HEK293 (cell line): ENCODE results near the gene SHD.
A peak's percentile ranks its signal among the peaks of the same experiment; 100 is the strongest.

ENCODE experiments used
- CTCF ChIA-PET: fragments of 350-600 bp; formaldehyde crosslinking; extraction: SDS; loops from one replicate; lab custom pipeline; 2021; ENCODE audit warnings: antibody characterized with exemption; lab: Yijun Ruan, JAX
- POLR2A ChIA-PET: fragments of 300-600 bp; formaldehyde crosslinking; extraction: SDS; loops from one replicate; lab custom pipeline; 2020; ENCODE audit warnings: antibody characterized with exemption, inconsistent platforms; lab: Yijun Ruan, JAX
- H3K27ac ChIP-seq: fragments of 200-500 bp; sonication (Bioruptor generic); 2 replicates; pipeline ENCODE4 v1.5.1; 2014; ENCODE audit warnings: low read depth, low read length, control low read depth, inconsistent platforms; ENCODE audit errors: extremely low read depth
- H3K36me3 ChIP-seq, 2 experiments: fragments of 200-500 bp in 1 of 2; sonication (Bioruptor generic) in 1 of 2; 1 replicate in 1 of 2; 2 replicates in 1 of 2; pipeline ENCODE4 v1.5.1; 2014 to 2017; ENCODE audit warnings: inconsistent platforms in 2 of 2, low read length in 2 of 2; ENCODE audit not compliant: control insufficient read depth in 2 of 2, insufficient read depth in 1 of 2
- H3K4me1 ChIP-seq: fragments of 200-500 bp; sonication (Bioruptor generic); 2 replicates; pipeline ENCODE4 v1.5.1; 2014; ENCODE audit warnings: mild to moderate bottlenecking, low read length, inconsistent platforms; ENCODE audit not compliant: control insufficient read depth, insufficient read depth
- H3K4me3 ChIP-seq: 2 replicates; pipeline ENCODE4 v1.5.1; 2011; ENCODE audit warnings: low read depth, mild to moderate bottlenecking, control low read depth, low read length, moderate library complexity
- H3K9me3 ChIP-seq: fragments of 200-500 bp; sonication (Bioruptor generic); 2 replicates; pipeline ENCODE4 v1.5.1; 2014; ENCODE audit warnings: low read depth, low read length, inconsistent platforms; ENCODE audit not compliant: control insufficient read depth, insufficient read depth
- CTCF ChIP-seq: fragments of 450-650 bp; formaldehyde crosslinking; IDR thresholded peaks from 2 replicates; pipeline ENCODE4 v1.5.1; 2016; ENCODE audit warnings: missing biosample characterization, missing genetic modification characterization
- EGR2 ChIP-seq: fragments of 450-650 bp; formaldehyde crosslinking; IDR thresholded peaks from 2 replicates; pipeline ENCODE4 v1.5.1; 2016; ENCODE audit warnings: low read depth, missing biosample characterization, missing genetic modification characterization
- KLF1 ChIP-seq: fragments of 450-650 bp; formaldehyde crosslinking; IDR thresholded peaks from 2 replicates; pipeline ENCODE4 v1.5.1; 2016; ENCODE audit warnings: missing biosample characterization, missing genetic modification characterization
- KLF8 ChIP-seq: fragments of 450-650 bp; formaldehyde crosslinking; IDR thresholded peaks from 2 replicates; pipeline ENCODE4 v1.5.1; 2016; ENCODE audit warnings: missing biosample characterization, missing genetic modification characterization
- PRDM6 ChIP-seq: fragments of 450-650 bp; formaldehyde crosslinking; IDR thresholded peaks from 2 replicates; pipeline ENCODE4 v1.5.1; 2017; ENCODE audit warnings: missing biosample characterization, missing genetic modification characterization
- RBAK ChIP-seq: fragments of 450-650 bp; formaldehyde crosslinking; IDR thresholded peaks from 2 replicates; pipeline ENCODE4 v1.5.1; 2016; ENCODE audit warnings: missing biosample characterization, missing genetic modification characterization
- REPIN1 ChIP-seq: fragments of 450-650 bp; formaldehyde crosslinking; IDR thresholded peaks from 2 replicates; pipeline ENCODE4 v1.5.1; 2017; ENCODE audit warnings: missing biosample characterization, missing genetic modification characterization, low read depth
- SALL2 ChIP-seq: fragments of 450-650 bp; formaldehyde crosslinking; IDR thresholded peaks from 2 replicates; pipeline ENCODE4 v1.5.0; 2017; ENCODE audit warnings: missing biosample characterization, mild to moderate bottlenecking, missing genetic modification characterization, borderline replicate concordance
- SCRT2 ChIP-seq: fragments of 450-650 bp; formaldehyde crosslinking; IDR thresholded peaks from 2 replicates; pipeline ENCODE4 v1.5.1; 2016; ENCODE audit warnings: missing biosample characterization, missing genetic modification characterization
- YY2 ChIP-seq: fragments of 450-650 bp; formaldehyde crosslinking; IDR thresholded peaks from 2 replicates; pipeline ENCODE4 v1.5.1; 2016; ENCODE audit warnings: missing biosample characterization, missing genetic modification characterization
- ZBTB1 ChIP-seq: fragments of 450-650 bp; formaldehyde crosslinking; IDR thresholded peaks from 2 replicates; pipeline ENCODE4 v1.5.1; 2016; ENCODE audit warnings: missing biosample characterization, missing genetic modification characterization
- ZBTB21 ChIP-seq: fragments of 450-650 bp; formaldehyde crosslinking; IDR thresholded peaks from 2 replicates; pipeline ENCODE4 v1.5.1; 2017; ENCODE audit warnings: missing biosample characterization, missing genetic modification characterization
- ZBTB7A ChIP-seq: fragments of 450-650 bp; formaldehyde crosslinking; IDR thresholded peaks from 2 replicates; pipeline ENCODE4 v1.5.1; 2016; ENCODE audit warnings: low read depth, missing biosample characterization, missing genetic modification characterization
- ZFHX2 ChIP-seq: fragments of 450-650 bp; formaldehyde crosslinking; conservative IDR thresholded peaks from 2 replicates; pipeline ENCODE4 v1.5.1; 2016; ENCODE audit warnings: missing biosample characterization, missing genetic modification characterization
- ZFP41 ChIP-seq: fragments of 450-650 bp; formaldehyde crosslinking; IDR thresholded peaks from 2 replicates; pipeline ENCODE4 v1.5.1; 2016; ENCODE audit warnings: missing biosample characterization, missing genetic modification characterization, borderline replicate concordance
- ZNF121 ChIP-seq: fragments of 450-650 bp; formaldehyde crosslinking; IDR thresholded peaks from 2 replicates; pipeline ENCODE4 v1.5.1; 2016; ENCODE audit warnings: missing biosample characterization, missing genetic modification characterization
- ZNF133 ChIP-seq: fragments of 450-650 bp; formaldehyde crosslinking; IDR thresholded peaks from 2 replicates; pipeline ENCODE4 v1.5.1; 2016; ENCODE audit warnings: missing biosample characterization, missing genetic modification characterization
- ZNF157 ChIP-seq: fragments of 450-650 bp; formaldehyde crosslinking; IDR thresholded peaks from 2 replicates; pipeline ENCODE4 v1.5.1; 2016; ENCODE audit warnings: missing biosample characterization, missing genetic modification characterization
- ZNF169 ChIP-seq: fragments of 450-650 bp; formaldehyde crosslinking; IDR thresholded peaks from 2 replicates; pipeline ENCODE4 v1.5.1; 2016; ENCODE audit warnings: missing biosample characterization, missing genetic modification characterization
- ZNF175 ChIP-seq: fragments of 450-650 bp; formaldehyde crosslinking; IDR thresholded peaks from 2 replicates; pipeline ENCODE4 v1.5.1; 2016; ENCODE audit warnings: missing biosample characterization, missing genetic modification characterization
- ZNF248 ChIP-seq: fragments of 450-650 bp; formaldehyde crosslinking; IDR thresholded peaks from 2 replicates; pipeline ENCODE4 v1.5.1; 2017; ENCODE audit warnings: missing biosample characterization, missing genetic modification characterization
- ZNF311 ChIP-seq: fragments of 450-650 bp; formaldehyde crosslinking; IDR thresholded peaks from 2 replicates; pipeline ENCODE4 v1.5.1; 2017; ENCODE audit warnings: missing biosample characterization, missing genetic modification characterization, borderline replicate concordance
- ZNF366 ChIP-seq: fragments of 450-650 bp; formaldehyde crosslinking; conservative IDR thresholded peaks from 2 replicates; pipeline ENCODE4 v1.5.1; 2016; ENCODE audit warnings: missing biosample characterization, missing genetic modification characterization
- ZNF423 ChIP-seq: fragments of 450-650 bp; formaldehyde crosslinking; IDR thresholded peaks from 2 replicates; pipeline ENCODE4 v1.5.1; 2016; ENCODE audit warnings: missing biosample characterization, missing genetic modification characterization
- ZNF488 ChIP-seq: fragments of 450-650 bp; formaldehyde crosslinking; IDR thresholded peaks from 2 replicates; pipeline ENCODE4 v1.5.1; 2016; ENCODE audit warnings: missing biosample characterization, missing genetic modification characterization
- ZNF521 ChIP-seq: fragments of 450-650 bp; formaldehyde crosslinking; IDR thresholded peaks from 2 replicates; pipeline ENCODE4 v1.5.1; 2017; ENCODE audit warnings: missing biosample characterization, mild to moderate bottlenecking, missing genetic modification characterization
- ZNF530 ChIP-seq: fragments of 450-650 bp; formaldehyde crosslinking; IDR thresholded peaks from 2 replicates; pipeline ENCODE4 v1.5.1; 2016; ENCODE audit warnings: low read depth, missing biosample characterization, missing genetic modification characterization
- ZNF549 ChIP-seq: fragments of 450-650 bp; IDR thresholded peaks from 2 replicates; pipeline ENCODE4 v1.5.1; 2018; ENCODE audit warnings: missing biosample characterization, missing genetic modification characterization, mild to moderate bottlenecking, inconsistent platforms, moderate library complexity
- ZNF585B ChIP-seq: fragments of 450-650 bp; formaldehyde crosslinking; IDR thresholded peaks from 2 replicates; pipeline ENCODE4 v1.5.1; 2016; ENCODE audit warnings: missing biosample characterization, missing genetic modification characterization
- ZNF596 ChIP-seq: fragments of 450-650 bp; IDR thresholded peaks from 2 replicates; pipeline ENCODE4 v1.5.0; 2018; ENCODE audit warnings: missing biosample characterization, mild to moderate bottlenecking, missing genetic modification characterization, moderate library complexity
- ZNF660 ChIP-seq: fragments of 450-650 bp; IDR thresholded peaks from 2 replicates; pipeline ENCODE4 v1.5.1; 2018; ENCODE audit warnings: missing biosample characterization, mild to moderate bottlenecking, missing genetic modification characterization
- ZNF701 ChIP-seq: fragments of 450-650 bp; formaldehyde crosslinking; IDR thresholded peaks from 2 replicates; pipeline ENCODE4 v1.5.1; 2016; ENCODE audit warnings: missing biosample characterization, missing genetic modification characterization
- ZNF707 ChIP-seq: fragments of 450-650 bp; formaldehyde crosslinking; IDR thresholded peaks from 2 replicates; pipeline ENCODE4 v1.5.1; 2016; ENCODE audit warnings: missing biosample characterization, missing genetic modification characterization
- ZNF785 ChIP-seq: fragments of 450-650 bp; formaldehyde crosslinking; IDR thresholded peaks from 2 replicates; pipeline ENCODE4 v1.5.1; 2016; ENCODE audit warnings: missing biosample characterization, missing genetic modification characterization
- ZNF837 ChIP-seq: fragments of 450-650 bp; formaldehyde crosslinking; IDR thresholded peaks from 2 replicates; pipeline ENCODE4 v1.5.1; 2016; ENCODE audit warnings: missing biosample characterization, missing genetic modification characterization
- ZSCAN30 ChIP-seq: fragments of 450-650 bp; IDR thresholded peaks from 2 replicates; pipeline ENCODE4 v1.5.1; 2018; ENCODE audit warnings: missing biosample characterization, mild to moderate bottlenecking, missing genetic modification characterization, moderate library complexity

SHD gene

GRCh38 chr19:4334929-4335570, 56.0 kb downstream of the SHD start (continued):
- TF ChIP-seq ZNF175 (tag by site-specific recombination) (0 out of 2 replicates have a peak, but pooled peaks have one; percentile 13), ZNF530 (tag by site-specific recombination) (no peak), ZFP41 (tag by site-specific recombination) (no peak), EGR2 (tag by site-specific recombination) (peak; percentile 100), ZNF785 (tag by site-specific recombination) (0 out of 2 replicates have a peak, but pooled peaks have one; percentile 60), ZNF366 (tag by site-specific recombination) (peak; percentile 100), ZNF488 (tag by site-specific recombination) (no peak), SCRT2 (tag by site-specific recombination) (peak; percentile 25; the same call in 1 of the 2 replicates), ZFHX2 (tag by site-specific recombination) (peak; percentile 99), ZNF707 (0 out of 2 replicates have a peak, but pooled peaks have one; percentile 9), SALL2 (tag by site-specific recombination) (0 out of 2 replicates have a peak, but pooled peaks have one; percentile 34), ZNF311 (tag by site-specific recombination) (0 out of 2 replicates have a peak, but pooled peaks have one; percentile 63), ZBTB7A (tag by site-specific recombination) (0 out of 2 replicates have a peak, but pooled peaks have one; percentile 12), ZNF521 (tag by site-specific recombination) (0 out of 2 replicates have a peak, but pooled peaks have one; percentile 67), ZNF157 (tag by site-specific recombination) (peak; percentile 29; the same call in 1 of the 2 replicates), ZNF423 (tag by site-specific recombination) (no peak), ZNF169 (0 out of 2 replicates have a peak, but pooled peaks have one; percentile 41), ZNF248 (tag by site-specific recombination) (peak; percentile 33; the same call in 1 of the 2 replicates), KLF8 (tag by site-specific recombination) (no peak), ZNF660 (tag by site-specific recombination) (no peak)

- no peak overlapping the region for H3K27ac ChIP-seq
- POLR2A ChIA-PET = no interaction called here
- H3K4me3 ChIP-seq = no peak overlapping the region
- CTCF ChIA-PET = interaction anchor here (0.7 to 1.5 kb wide), 2 partner anchors 71 to 130 kb away, joined by 4 to 5 read pairs; no protein-coding TSS in a partner anchor
- no peaks in the 10 kb centered on the region for H3K36me3 ChIP-seq
- H3K4me1 ChIP-seq = peaks cover 3% of the 10 kb centered on the region; the same call in 1 of the 2 replicates
- no peaks in the 10 kb centered on the region for H3K9me3 ChIP-seq
- TF ChIP-seq ZNF701 (tag by site-specific recombination) (no peak), CTCF (tag by site-specific recombination) (no peak), ZNF133 (tag by site-specific recombination) (no peak), REPIN1 (tag by site-specific recombination) (no peak), PRDM6 (no peak), KLF1 (no peak), ZNF549 (tag by site-specific recombination) (no peak), ZNF121 (tag by site-specific recombination) (no peak), RBAK (tag by site-specific recombination) (no peak), ZBTB1 (tag by site-specific recombination) (no peak), ZNF837 (tag by site-specific recombination) (no peak), ZNF585B (no peak), YY2 (no peak), ZSCAN30 (tag by site-specific recombination) (no peak), ZBTB21 (tag by site-specific recombination) (no peak), ZNF596 (tag by site-specific recombination) (no peak)
Measured at GRCh38 chr19:4337906-4338440, 58.9 kb downstream of the SHD start.
